H1 (cell line): ENCODE measurements around the gene CACNA1C. TPM values are rescaled to one million over a fixed set of nuclear protein-coding genes. Genes with fewer than 3 reads are reported as not detected.
A peak's percentile ranks its signal among the peaks of the same experiment; 100 is the strongest.

Experiments used
- CTCF ChIA-PET: fragments of 300-600 bp; sonication (Branson Sonifier 250); formaldehyde crosslinking; loops from one replicate; lab custom pipeline; 2021; ENCODE audit not compliant: partially characterized antibody; lab: Charles Lee
- POLR2A ChIA-PET: fragments of 300-600 bp; sonication (Branson Sonifier 250); formaldehyde crosslinking; loops from one replicate; lab custom pipeline; 2021; ENCODE audit warnings: inconsistent platforms; ENCODE audit not compliant: partially characterized antibody; lab: Charles Lee
- DNase-seq, 2 experiments: peaks; one replicate each; pipeline versions ENCODE4 v3.0.0 to v3.0.0-alpha.2; 2010 to 2022; ENCODE audit warnings: low spot score in 2 of 2, low read depth in 1 of 2, mixed read lengths in 1 of 2
- FAIRE-seq: peaks from 2 replicates; lab custom pipeline; 2011; peaks lifted over from hg19 to GRCh38; lab: Jason Lieb, UNC
- H2AFZ ChIP-seq: 2 replicates; pipeline ENCODE4 v1.8.1; 2012; ENCODE audit warnings: low read length, inconsistent platforms
- H2AK5ac ChIP-seq: 2 replicates; pipeline ENCODE4 v1.6.1; 2013; ENCODE audit warnings: low read depth, low read length
- H2BK120ac ChIP-seq: replicated peaks from 2 replicates; pipeline ENCODE3; 2013; ENCODE audit warnings: low read depth, low read length, inconsistent platforms
- H2BK12ac ChIP-seq: 2 replicates; pipeline ENCODE4 v1.6.1; 2013; ENCODE audit warnings: low read depth, low read length
- H2BK15ac ChIP-seq: 2 replicates; pipeline ENCODE4 v1.6.1; 2013; ENCODE audit warnings: low read length
- H2BK20ac ChIP-seq: 2 replicates; pipeline ENCODE4 v1.6.1; 2013; ENCODE audit warnings: low read length
- H2BK5ac ChIP-seq: 2 replicates; pipeline ENCODE4 v1.6.1; 2013; ENCODE audit warnings: low read depth, low read length
- H3K14ac ChIP-seq: 2 replicates; pipeline ENCODE4 v1.6.1; 2013; ENCODE audit warnings: inconsistent platforms; ENCODE audit not compliant: insufficient read length
- H3K18ac ChIP-seq: 2 replicates; pipeline ENCODE4 v1.6.1; 2013; ENCODE audit warnings: low read length; ENCODE audit errors: extremely low read depth
- H3K23ac ChIP-seq: 2 replicates; pipeline ENCODE4 v1.6.1; 2013; ENCODE audit warnings: inconsistent platforms; ENCODE audit not compliant: insufficient read length
- H3K23me2 ChIP-seq: 2 replicates; pipeline ENCODE4 v1.6.1; 2013; ENCODE audit warnings: low read depth, low read length
- H3K27ac ChIP-seq: 2 replicates; pipeline ENCODE4 v1.6.1; 2011; ENCODE audit warnings: low read depth, low read length, inconsistent platforms
- H3K27me3 ChIP-seq, 4 experiments: replicated peaks in 1 of 4; 1 replicate in 1 of 4; 2 replicates in 3 of 4; pipeline versions ENCODE4 v1.6.1 to v1.8.1; 2011 to 2013; ENCODE audit warnings: low read length in 3 of 4, mild to moderate bottlenecking in 3 of 4, inconsistent platforms in 2 of 4, mixed read lengths in 2 of 4, moderate library complexity in 1 of 4; ENCODE audit not compliant: control insufficient read depth in 3 of 4, insufficient read depth in 3 of 4; ENCODE audit errors: extremely low read depth in 1 of 4
- H3K36me3 ChIP-seq, 4 experiments: 2 replicates each; pipeline versions ENCODE4 v1.6.1 to v1.8.1; 2011 to 2013; ENCODE audit warnings: mild to moderate bottlenecking in 4 of 4, low read length in 3 of 4, moderate library complexity in 2 of 4, control low read depth in 1 of 4, inconsistent platforms in 1 of 4; ENCODE audit not compliant: insufficient read depth in 4 of 4, control insufficient read depth in 2 of 4
- H3K4ac ChIP-seq: replicated peaks from 2 replicates; pipeline ENCODE3; 2013; ENCODE audit warnings: low read length, low read depth, mixed read lengths, inconsistent platforms; ENCODE audit not compliant: insufficient read length
- H3K4me1 ChIP-seq, 4 experiments: replicated peaks in 1 of 4; 1 replicate in 1 of 4; 2 replicates in 3 of 4; pipeline versions ENCODE4 v1.6.1 to v1.8.1; 2011 to 2013; ENCODE audit warnings: low read length in 3 of 4, inconsistent platforms in 2 of 4, mixed read lengths in 1 of 4; ENCODE audit not compliant: insufficient read depth in 4 of 4, control insufficient read depth in 3 of 4
- H3K4me2 ChIP-seq, 2 experiments: 2 replicates each; pipeline versions ENCODE4 v1.6.1 to v1.8.1; 2011 to 2013; ENCODE audit warnings: low read depth in 2 of 2, low read length in 2 of 2, control low read depth in 1 of 2, inconsistent platforms in 1 of 2, mild to moderate bottlenecking in 1 of 2; ENCODE audit not compliant: insufficient read depth in 1 of 2
- H3K4me3 ChIP-seq, 4 experiments: fragments of 200-600, 300-600 bp in 1 of 4; sonication (generic), shearing (Covaris generic), sonication (Bioruptor Twin) in 1 of 4; 2 replicates each; pipeline versions ENCODE4 v1.5.1 to v1.8.1; 2011 to 2016; ENCODE audit warnings: low read length in 4 of 4, low read depth in 3 of 4, control low read depth in 2 of 4, inconsistent platforms in 2 of 4, mild to moderate bottlenecking in 2 of 4, mixed read lengths in 1 of 4, moderate library complexity in 1 of 4; ENCODE audit not compliant: insufficient read depth in 2 of 4; ENCODE audit errors: extremely low read depth in 1 of 4
- H3K56ac ChIP-seq: replicated peaks from 2 replicates; pipeline ENCODE3; 2013; ENCODE audit warnings: low read depth, mild to moderate bottlenecking, mixed read lengths, low read length, inconsistent platforms; ENCODE audit not compliant: insufficient read length
- H3K79me1 ChIP-seq: 2 replicates; pipeline ENCODE4 v1.6.1; 2013; ENCODE audit warnings: low read depth, low read length, control low read depth
- H3K79me2 ChIP-seq, 2 experiments: 2 replicates each; pipeline versions ENCODE4 v1.6.1 to v1.8.1; 2012 to 2013; ENCODE audit warnings: low read length in 2 of 2, mild to moderate bottlenecking in 2 of 2, inconsistent platforms in 1 of 2; ENCODE audit not compliant: insufficient read depth in 2 of 2, control insufficient read depth in 1 of 2
- H3K9ac ChIP-seq, 4 experiments: replicated peaks in 1 of 4; 1 replicate in 1 of 4; 2 replicates in 3 of 4; pipeline versions ENCODE4 v1.6.1 to v1.8.1; 2011 to 2013; ENCODE audit warnings: low read depth in 3 of 4, low read length in 3 of 4, control low read depth in 2 of 4, mild to moderate bottlenecking in 2 of 4, moderate library complexity in 2 of 4, inconsistent platforms in 1 of 4; ENCODE audit errors: extremely low read depth in 1 of 4
- H3K9me3 ChIP-seq, 2 experiments: 2 replicates each; pipeline versions ENCODE4 v1.6.1 to v1.8.1; 2012 to 2013; ENCODE audit warnings: mild to moderate bottlenecking in 2 of 2, moderate library complexity in 2 of 2, control low read depth in 1 of 2, inconsistent platforms in 1 of 2, low read depth in 1 of 2, low read length in 1 of 2, mixed read lengths in 1 of 2; ENCODE audit not compliant: insufficient read depth in 2 of 2
- H4K20me1 ChIP-seq, 2 experiments: replicated peaks in 1 of 2; 2 replicates each; pipeline versions ENCODE3 to v1.8.1; 2011 to 2013; ENCODE audit warnings: inconsistent platforms in 2 of 2, low read length in 2 of 2, mild to moderate bottlenecking in 1 of 2; ENCODE audit not compliant: insufficient read depth in 2 of 2, control insufficient read depth in 1 of 2
- H4K5ac ChIP-seq: 2 replicates; pipeline ENCODE4 v1.6.1; 2013; ENCODE audit warnings: low read length, low read depth, mixed read lengths, inconsistent platforms; ENCODE audit not compliant: insufficient read length
- H4K8ac ChIP-seq: 2 replicates; pipeline ENCODE4 v1.8.0; 2013; ENCODE audit warnings: mild to moderate bottlenecking, moderate library complexity, low read length, inconsistent platforms; ENCODE audit not compliant: insufficient read depth; ENCODE audit errors: extremely low read depth
- H4K91ac ChIP-seq: replicated peaks from 2 replicates; pipeline ENCODE3; 2013; ENCODE audit warnings: low read length, mixed read lengths, inconsistent platforms; ENCODE audit not compliant: insufficient read length
- CTBP2 ChIP-seq: IDR thresholded peaks from 2 replicates; pipeline ENCODE4 v1.7.0; 2011; ENCODE audit warnings: borderline replicate concordance, mild to moderate bottlenecking, moderate library complexity, mixed read lengths, low read length; ENCODE audit not compliant: insufficient read depth, insufficient read length
- PHF8 ChIP-seq: fragments of 200-600 bp; sonication (generic); conservative IDR thresholded peaks from 2 replicates; pipeline ENCODE4 v1.7.1; 2012; ENCODE audit warnings: low read depth, mild to moderate bottlenecking, inconsistent platforms, low read length, moderate library complexity
- RAD21 ChIP-seq, 2 experiments: IDR thresholded peaks in 1 of 2; conservative IDR thresholded peaks in 1 of 2; 2 replicates each; pipeline ENCODE4 v1.6.1; 2011; ENCODE audit warnings: low read depth in 2 of 2, low read length in 2 of 2, improper control_type of control experiment in 1 of 2, inconsistent platforms in 1 of 2, mild to moderate bottlenecking in 1 of 2, moderate library complexity in 1 of 2
- RBBP5 ChIP-seq: IDR thresholded peaks from 2 replicates; pipeline ENCODE4 v1.7.1; 2012; ENCODE audit warnings: low read depth, mild to moderate bottlenecking, inconsistent platforms, low read length, moderate library complexity, borderline replicate concordance
- SIX5 ChIP-seq: IDR thresholded peaks from 2 replicates; pipeline ENCODE4 v1.6.1; 2011; ENCODE audit warnings: mild to moderate bottlenecking, low read depth, low read length
- WGBS, 2 experiments: shearing (Covaris generic) in 1 of 2; methylation state at CpG; one replicate each; pipeline versions ENCODE4 v1.1.6 to v1.1.7; 2013 to 2015; ENCODE audit warnings: low lambda C conversion rate in 2 of 2, mixed read lengths in 2 of 2, inconsistent platforms in 1 of 2, low coverage in 1 of 2, missing lambda C conversion rate in 1 of 2; ENCODE audit not compliant: insufficient replicate concordance in 2 of 2, insufficient coverage in 1 of 2, insufficient read length in 1 of 2; ENCODE audit errors: extremely low coverage in 1 of 2, missing lambda C conversion rate in 1 of 2; 5-methylcytosine and 5-hydroxymethylcytosine counted together
- polyA plus RNA-seq, 7 experiments: library from polyadenylated mRNA; depleted of rRNA in 3 of 7; stranded (reverse) in 5 of 7; unstranded in 2 of 7; fragments of >200 nt in 5 of 7; fragments of 200-250 nt in 2 of 7; gene quantifications; 1 replicate in 5 of 7; 2 replicates in 1 of 7; 4 replicates in 1 of 7; pipeline versions ENCODE4 v1.2.1 to v1.2.3, GENCODE V29; 2011 to 2013; ENCODE audit warnings: missing spikeins in 2 of 7, mixed read lengths in 2 of 7
- total RNA-seq: library from RNA; stranded (reverse); fragmentation: NEBNext Ultra II Directional; extraction: Animal tissue kit (Norgen Biotek cat#: 25700); gene quantifications from 2 replicates; pipeline ENCODE4 v1.2.1, GENCODE V29; 2021
- TF ChIP-seq, protein P1 (sequence below): IDR thresholded peaks from 2 replicates; pipeline ENCODE4 v1.6.1; 2011; ENCODE audit warnings: low read depth, mild to moderate bottlenecking, low read length; ENCODE audit not compliant: insufficient read depth
- TF ChIP-seq, protein P2 (sequence below), 3 experiments: IDR thresholded peaks; 1 replicate in 2 of 3; 2 replicates in 1 of 3; pipeline versions ENCODE4 v1.5.1 to v1.6.1; 2011; ENCODE audit warnings: low read length in 3 of 3, mild to moderate bottlenecking in 3 of 3, inconsistent platforms in 2 of 3, low read depth in 1 of 3, moderate library complexity in 1 of 3; ENCODE audit not compliant: insufficient read depth in 1 of 3; ENCODE audit errors: control extremely low read depth in 1 of 3

Gene CACNA1C
- total and polyA plus RNA-seq, 2 of the 8 experiments (the other 6 are each of a cell fraction or from before 2014, with no cell fraction given): 1.3 TPM

DNA sequence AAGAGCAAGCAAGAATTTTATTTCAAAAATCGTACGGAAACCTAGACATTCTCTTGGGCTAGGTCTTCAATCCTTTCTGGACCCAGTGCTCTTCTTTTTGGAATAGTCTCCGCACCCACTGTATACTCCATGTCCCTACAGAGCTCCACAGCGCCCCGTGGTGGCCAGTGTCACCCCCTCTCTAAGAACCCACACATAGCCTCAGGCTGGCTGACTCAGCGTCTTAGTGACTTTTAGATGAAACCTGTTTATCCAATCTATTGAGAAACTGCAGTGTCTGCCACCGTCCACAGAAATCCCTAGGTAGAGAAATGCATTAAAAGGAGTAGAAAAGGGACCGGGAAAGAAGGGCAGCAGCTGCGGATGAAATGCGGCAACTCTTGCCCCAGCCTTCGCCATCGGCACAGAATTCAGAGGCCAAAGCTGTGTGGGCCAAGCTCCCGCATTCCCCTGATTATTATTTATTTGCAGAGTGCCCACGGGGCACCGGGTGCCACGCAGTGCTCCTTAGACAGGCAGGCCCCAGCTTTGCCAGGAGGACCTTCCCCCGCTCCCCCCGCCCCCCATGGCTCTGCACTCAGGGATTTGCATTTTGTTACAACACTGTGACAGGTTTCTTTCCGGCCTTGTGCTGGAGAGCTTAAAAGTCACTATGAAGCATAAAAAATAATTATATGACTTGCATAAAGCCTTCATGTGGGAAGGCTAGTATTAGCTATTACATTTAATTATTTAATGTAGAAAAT lies 571.9 kb downstream of the CACNA1C start:
- Histone ChIP-seq H3K4me3 (no peak overlapping the region; a peak in 1 of 8 replicates), H4K8ac (no peak overlapping the region), H2BK5ac (no peak overlapping the region), H3K79me2 (no peaks in the 10 kb centered on the region), H3K56ac (no peak overlapping the region), H3K9me3 (no peaks in the 10 kb centered on the region), H3K23me2 (no peaks in the 10 kb centered on the region), H3K4ac (no peak overlapping the region), H4K91ac (no peak overlapping the region), H3K27me3 (0 out of 7 replicates have a peak, but pooled peaks cover 0 to 3% (median 0%) of the 10 kb centered on the region in 4 experiments), H3K23ac (no peak overlapping the region), H2BK120ac (no peak overlapping the region), H2AK5ac (no peak overlapping the region), H3K14ac (no peak overlapping the region), H2BK12ac (no peak overlapping the region), H3K36me3 (no peaks in the 10 kb centered on the region; a peak in 1 of 8 replicates), H3K4me1 (peaks cover 3 to 25% (median 14%) of the 10 kb centered on the region in 4 experiments; a peak in 5 of 7 replicates), H2AFZ (no peak overlapping the region), H3K9ac (no peak overlapping the region), H4K20me1 (no peaks in the 10 kb centered on the region), H3K4me2 (no peak overlapping the region), H2BK20ac (no peak overlapping the region), H3K79me1 (no peaks in the 10 kb centered on the region), H4K5ac (no peak overlapping the region), H3K27ac (no peak overlapping the region), H2BK15ac (0 out of 2 replicates have a peak overlapping the region, but pooled peaks have one; percentile 23), H3K18ac (no peak overlapping the region)
- CTCF ChIA-PET: interaction anchor here (0.6 to 3.6 kb wide), 39 partner anchors 9 to 1242 kb away, joined by 3 to 24 read pairs (median 3); no protein-coding TSS in a partner anchor
- WGBS, 2 experiments: 48% methylated on average over 18 of the region's 19 CpGs; no CpG with 5 or more reads in 1 of the 2 experiments
- FAIRE-seq (peak; percentile 85), DNase-seq (peak; percentile 62 to 89)
- POLR2A ChIA-PET: interaction anchor here (0.6 to 1.1 kb wide), 3 partner anchors 9 to 301 kb away, joined by 3 to 4 read pairs (median 3); no protein-coding TSS in a partner anchor
- TF ChIP-seq, protein P1, sequence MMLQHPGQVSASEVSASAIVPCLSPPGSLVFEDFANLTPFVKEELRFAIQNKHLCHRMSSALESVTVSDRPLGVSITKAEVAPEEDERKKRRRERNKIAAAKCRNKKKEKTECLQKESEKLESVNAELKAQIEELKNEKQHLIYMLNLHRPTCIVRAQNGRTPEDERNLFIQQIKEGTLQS: no peak
- TF ChIP-seq CTBP2: no peak
- TF ChIP-seq RBBP5: no peak
- no peak for TF ChIP-seq SIX5
- TF ChIP-seq, protein P2, sequence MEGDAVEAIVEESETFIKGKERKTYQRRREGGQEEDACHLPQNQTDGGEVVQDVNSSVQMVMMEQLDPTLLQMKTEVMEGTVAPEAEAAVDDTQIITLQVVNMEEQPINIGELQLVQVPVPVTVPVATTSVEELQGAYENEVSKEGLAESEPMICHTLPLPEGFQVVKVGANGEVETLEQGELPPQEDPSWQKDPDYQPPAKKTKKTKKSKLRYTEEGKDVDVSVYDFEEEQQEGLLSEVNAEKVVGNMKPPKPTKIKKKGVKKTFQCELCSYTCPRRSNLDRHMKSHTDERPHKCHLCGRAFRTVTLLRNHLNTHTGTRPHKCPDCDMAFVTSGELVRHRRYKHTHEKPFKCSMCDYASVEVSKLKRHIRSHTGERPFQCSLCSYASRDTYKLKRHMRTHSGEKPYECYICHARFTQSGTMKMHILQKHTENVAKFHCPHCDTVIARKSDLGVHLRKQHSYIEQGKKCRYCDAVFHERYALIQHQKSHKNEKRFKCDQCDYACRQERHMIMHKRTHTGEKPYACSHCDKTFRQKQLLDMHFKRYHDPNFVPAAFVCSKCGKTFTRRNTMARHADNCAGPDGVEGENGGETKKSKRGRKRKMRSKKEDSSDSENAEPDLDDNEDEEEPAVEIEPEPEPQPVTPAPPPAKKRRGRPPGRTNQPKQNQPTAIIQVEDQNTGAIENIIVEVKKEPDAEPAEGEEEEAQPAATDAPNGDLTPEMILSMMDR (IDR thresholded peaks at IDR 0.05; ENCODE audit: control extremely low read depth in 1 of 3, insufficient read depth in 1 of 3, low read depth in 1 of 3, low read length in 3 of 3): peak; percentile 75 to 83 (median 82)
- no peak for TF ChIP-seq PHF8
- peak; percentile 64 to 74 for TF ChIP-seq RAD21 (IDR thresholded peaks at IDR 0.05 in 1 of 2, conservative IDR thresholded peaks at IDR 0.05 in 1 of 2; ENCODE audit: low read depth in 2 of 2, low read length in 2 of 2)
